ENCODE results near the gene ADGRV1.

Gene ADGRV1

GRCh38 chr5:91111473-91112238, 553.1 kb downstream of the ADGRV1 start:
- no peak for DNase-seq (ENCODE audit: low read depth)

GRCh38 chr5:91114658-91115057, 556.1 kb downstream of the ADGRV1 start:
- no peak for DNase-seq (ENCODE audit: low read depth)

- DNase-seq (ENCODE audit: low read depth) = no peak
Observed at GRCh38 chr5:91118354-91118753, 559.8 kb downstream of the ADGRV1 start.

DNA sequence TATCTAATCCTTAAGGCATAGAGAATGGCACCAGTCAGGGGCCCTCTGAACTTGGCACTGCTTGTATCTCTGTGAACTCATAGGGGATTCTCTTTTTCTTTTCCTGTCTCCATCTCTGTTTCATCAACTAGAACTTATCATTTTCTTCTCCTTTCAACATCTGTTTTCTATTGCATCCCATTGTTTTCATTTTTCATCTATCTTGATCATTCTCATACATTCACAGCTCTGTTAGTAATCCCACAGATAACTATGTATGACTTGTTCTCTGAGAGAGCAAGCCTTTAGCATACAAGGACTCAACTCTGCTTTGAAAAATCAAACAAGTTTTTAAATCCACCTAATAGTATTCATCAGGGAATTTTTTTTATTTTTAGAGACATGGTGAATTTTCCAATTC, 560.2 kb downstream of the ADGRV1 start:
- no peak for DNase-seq (ENCODE audit: low read depth)

GRCh38 chr5:91119217-91119616, 560.6 kb downstream of the ADGRV1 start:
- no peak for DNase-seq (ENCODE audit: low read depth)

DNA sequence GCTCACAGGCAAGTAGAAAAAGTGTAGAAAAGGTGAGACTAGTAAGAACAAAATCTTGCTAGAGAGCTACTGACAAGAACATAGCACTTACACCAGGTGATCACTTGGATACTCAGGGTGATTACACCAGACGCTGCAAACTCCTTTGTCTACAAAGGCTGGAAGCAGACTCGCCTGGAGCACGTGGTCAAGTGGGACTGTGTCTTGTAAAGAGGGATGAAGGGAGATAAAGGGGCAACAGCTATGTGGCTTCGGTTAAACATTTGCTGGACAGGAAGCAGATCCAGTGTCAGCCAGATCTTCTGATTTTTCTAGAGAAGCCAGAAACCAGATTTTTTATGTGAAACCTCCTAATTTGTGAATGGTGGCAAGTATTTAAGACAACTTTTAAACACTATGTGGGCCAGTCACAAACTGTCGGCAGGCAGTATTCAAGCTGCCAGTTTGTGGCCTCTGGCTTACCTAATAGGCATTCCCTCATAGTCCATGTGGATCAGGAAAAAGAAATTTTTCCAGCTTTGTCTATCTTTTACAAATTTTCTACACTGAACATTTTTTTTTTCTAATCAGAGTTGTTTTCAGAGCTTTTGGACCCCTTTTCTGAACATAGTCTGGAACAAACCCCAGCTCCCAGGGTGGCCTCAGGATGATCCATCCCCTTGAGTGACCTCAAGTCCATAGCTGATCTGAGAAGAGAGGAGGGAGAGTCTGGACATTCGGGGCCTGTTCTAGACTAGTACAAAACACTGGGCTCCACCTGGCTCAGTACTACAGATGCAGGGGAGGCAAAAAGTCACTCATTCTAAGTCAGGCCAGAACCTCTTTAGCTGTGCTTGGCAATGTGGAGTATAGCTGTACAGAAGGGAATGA, 561.6 kb downstream of the ADGRV1 start:
- DNase-seq (ENCODE audit: low read depth) = no peak

GRCh38 chr5:91121347-91121993, 562.9 kb downstream of the ADGRV1 start:
- DNase-seq (ENCODE audit: low read depth) = no peak

GRCh38 chr5:91122651-91123050, 564.1 kb downstream of the ADGRV1 start:
- DNase-seq (ENCODE audit: low read depth) = no peak

DNA sequence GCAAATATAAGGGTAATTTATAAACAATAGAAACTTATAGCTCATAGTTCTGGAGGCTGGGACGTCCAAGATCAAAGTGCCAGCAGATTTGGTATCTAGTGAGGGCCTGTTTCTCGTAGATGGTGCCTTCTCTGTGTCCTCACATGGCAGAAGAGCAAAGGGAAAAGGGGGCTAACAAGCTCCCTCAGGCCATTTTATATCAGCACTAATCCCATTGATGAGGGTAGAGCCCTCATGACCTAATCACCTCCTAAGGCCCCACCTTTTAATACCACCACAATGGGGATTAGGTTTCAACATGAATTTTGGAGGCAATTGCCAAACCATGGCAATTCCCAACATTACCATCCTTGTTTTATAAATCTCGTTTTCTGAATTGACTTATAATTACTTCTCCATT, 564.7 kb downstream of the ADGRV1 start:
- DNase-seq (ENCODE audit: low read depth) = no peak

GRCh38 chr5:91123901-91124300, 565.3 kb downstream of the ADGRV1 start:
- DNase-seq (ENCODE audit: low read depth) = no peak

GRCh38 chr5:91125916-91126315, 567.3 kb downstream of the ADGRV1 start:
- no peak for DNase-seq (ENCODE audit: low read depth)

DNA sequence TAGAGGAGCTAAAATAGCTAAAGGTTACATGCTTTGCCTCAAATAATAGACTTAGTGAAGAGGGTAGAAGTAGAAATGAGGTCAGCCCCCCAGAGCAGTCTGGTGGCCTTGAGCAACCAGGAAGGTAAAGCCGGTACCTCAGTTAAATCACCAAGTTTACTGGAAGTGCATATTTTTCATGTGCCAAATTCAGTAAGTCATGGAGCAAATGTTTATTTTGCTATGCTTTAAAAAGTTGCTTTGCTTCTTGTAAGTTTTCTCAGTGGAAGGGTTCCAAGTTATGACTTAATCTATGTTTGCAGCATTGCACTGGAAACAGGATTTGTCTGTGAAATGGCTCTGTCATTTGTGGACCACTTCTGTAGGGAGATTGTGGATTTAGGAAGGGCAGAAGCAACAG, 567.9 kb downstream of the ADGRV1 start:
- DNase-seq (ENCODE audit: low read depth) = no peak

- no peak for DNase-seq (ENCODE audit: low read depth)
Observed at GRCh38 chr5:91126888-91127287, 568.3 kb downstream of the ADGRV1 start.

DNA sequence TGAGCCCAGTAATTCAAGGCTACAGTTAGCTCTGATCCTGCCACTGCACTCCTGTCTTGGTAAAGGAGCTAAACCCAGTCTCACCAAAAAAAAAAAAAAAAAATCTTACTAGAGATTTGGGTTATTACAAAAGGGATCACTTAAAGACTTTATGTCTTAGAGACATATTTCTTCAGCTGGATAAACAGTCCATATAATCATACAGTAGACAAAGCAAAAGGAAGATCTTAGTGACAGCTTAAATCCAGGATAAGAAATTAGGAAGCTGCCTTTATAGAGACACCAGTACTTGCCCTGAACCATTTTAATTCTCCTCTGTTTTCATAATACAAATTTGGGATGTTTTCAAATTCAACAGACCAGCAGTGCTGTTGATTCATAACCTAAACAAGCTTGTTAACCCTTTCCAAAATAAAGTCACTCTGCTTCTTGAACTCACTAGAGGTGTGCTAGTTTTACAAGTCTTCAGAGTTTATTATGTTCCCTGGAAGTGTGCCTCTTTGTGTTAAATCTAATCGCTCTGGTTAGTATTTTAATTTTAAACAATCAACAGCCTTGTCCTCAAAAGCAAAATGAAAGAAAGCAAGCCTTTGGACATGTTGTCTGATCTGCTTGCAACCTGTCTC, 569.0 kb downstream of the ADGRV1 start:
- DNase-seq (ENCODE audit: low read depth) = no peak

DNA sequence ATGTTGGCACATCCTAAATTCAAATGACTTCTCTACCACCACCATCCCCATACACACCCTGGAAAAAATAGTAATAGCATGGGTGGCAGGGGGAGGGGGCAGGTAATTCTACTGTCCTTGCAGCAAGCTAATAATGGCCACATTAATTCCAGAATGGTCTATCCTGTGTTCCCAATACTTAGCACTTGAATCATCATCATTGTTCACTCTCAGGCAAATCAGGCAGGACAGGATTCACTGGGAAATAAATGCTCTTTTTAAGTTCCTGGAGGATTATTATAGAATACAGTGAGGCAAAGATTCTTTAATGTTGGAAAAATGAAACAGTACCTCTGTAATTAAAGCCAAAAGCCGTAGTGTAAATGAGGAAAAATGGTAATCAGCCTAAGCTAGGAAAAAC, 570.0 kb downstream of the ADGRV1 start:
- no peak for DNase-seq (ENCODE audit: low read depth)

DNA sequence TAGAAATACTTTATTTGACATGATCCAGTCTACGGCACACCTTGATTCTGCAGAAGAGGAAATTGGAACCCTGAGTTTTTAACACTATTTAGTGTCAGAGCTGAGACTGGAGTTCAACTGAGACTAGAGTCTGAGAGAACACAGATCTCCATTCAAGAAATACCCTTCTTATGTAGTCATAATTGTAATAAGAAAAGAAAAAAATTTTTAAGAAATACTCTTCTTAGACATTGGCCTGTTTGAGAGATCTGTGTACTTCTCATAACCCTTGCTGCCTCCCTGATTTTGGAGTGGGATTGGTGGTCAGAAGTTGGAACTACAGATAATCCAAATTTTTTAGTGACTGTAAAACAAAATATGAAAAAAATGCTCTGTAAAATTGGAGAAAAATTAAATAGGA, 571.2 kb downstream of the ADGRV1 start:
- DNase-seq (ENCODE audit: low read depth) = no peak

GRCh38 chr5:91130759-91131158, 572.2 kb downstream of the ADGRV1 start:
- DNase-seq (ENCODE audit: low read depth) = no peak

DNA sequence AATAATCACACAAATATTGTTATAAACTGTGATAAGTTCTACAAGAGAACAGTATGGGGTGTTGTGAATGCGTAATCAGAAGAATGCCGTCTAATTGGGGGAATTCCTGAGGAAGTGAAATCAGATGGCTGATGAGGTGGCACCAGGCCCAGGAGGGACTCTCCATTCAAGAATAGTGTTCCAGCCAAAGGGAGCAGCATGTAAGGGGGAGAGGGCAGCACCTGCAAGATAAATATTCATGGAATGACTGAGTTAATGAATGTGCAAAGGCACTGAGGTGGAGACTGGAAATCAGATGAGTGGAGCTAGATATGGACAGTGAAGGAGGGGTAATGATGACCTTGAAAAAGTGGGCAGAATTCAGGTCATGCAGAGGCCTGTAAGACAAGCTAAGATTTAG, 574.0 kb downstream of the ADGRV1 start:
- DNase-seq (ENCODE audit: low read depth) = no peak

DNA sequence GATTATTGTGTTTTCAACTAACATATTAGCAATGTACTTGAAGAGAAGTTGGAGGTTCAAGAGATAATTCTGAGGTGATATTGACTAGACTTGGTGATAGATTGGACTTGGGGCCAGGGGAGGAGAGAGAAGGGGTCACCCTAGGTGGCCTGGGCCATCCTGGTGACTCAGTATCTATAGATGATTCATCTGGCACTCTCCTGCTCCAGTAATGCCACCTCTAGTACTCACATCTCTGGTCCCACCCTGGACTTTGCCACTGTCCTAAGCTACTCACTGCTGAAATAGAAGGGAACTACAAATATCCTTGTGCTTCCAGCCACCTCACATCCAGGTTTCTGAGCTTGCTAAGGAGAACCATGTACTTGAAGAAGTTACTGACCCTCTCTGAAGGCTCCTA, 574.6 kb downstream of the ADGRV1 start:
- no peak for DNase-seq (ENCODE audit: low read depth)

- no peak for DNase-seq (ENCODE audit: low read depth)
Observed at GRCh38 chr5:91135475-91136248, 577.1 kb downstream of the ADGRV1 start.

- no peak for DNase-seq (ENCODE audit: low read depth)
Observed at GRCh38 chr5:91136271-91136670, 577.7 kb downstream of the ADGRV1 start.

DNA sequence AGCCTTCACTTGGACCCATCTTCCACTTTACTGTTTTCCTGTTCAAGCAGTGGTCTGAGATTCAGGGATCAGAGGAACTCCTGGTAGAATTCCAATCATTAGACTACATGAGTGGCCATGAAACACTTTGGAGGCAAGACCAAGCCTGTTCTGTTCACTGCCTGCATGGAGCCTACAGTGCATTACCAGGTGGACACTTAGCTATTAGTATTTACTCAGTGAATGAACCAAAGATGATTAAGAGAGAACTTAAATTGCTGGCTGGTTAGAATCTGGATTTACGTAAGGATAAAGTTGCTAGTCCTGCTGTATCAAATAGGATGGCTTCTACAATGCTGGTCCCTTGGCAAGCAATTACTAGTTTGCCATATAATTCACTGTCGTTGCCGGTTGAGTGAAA, 579.0 kb downstream of the ADGRV1 start:
- no peak for DNase-seq (ENCODE audit: low read depth)

Data from stimulated activated CD8-positive, alpha-beta memory T cell treated with anti-CD3 and anti-CD28 coated beads, Interleukin-7, amount 100 ng/mL, for 24 hours (primary cell).